IMR-90 (cell line): ENCODE results near the gene LEMD1.

Experiments
- BHLHE40 ChIP-seq: fragments of 150-350 bp; IDR thresholded peaks from 2 replicates; pipeline ENCODE4 v1.6.1; 2016; ENCODE audit warnings: mild to moderate bottlenecking, low read depth, low read length
- POLR2A ChIP-seq: IDR thresholded peaks from 2 replicates; pipeline ENCODE4 v1.6.1; 2012; ENCODE audit warnings: mild to moderate bottlenecking, low read depth, low read length
- RAD21 ChIP-seq: IDR thresholded peaks from 2 replicates; pipeline ENCODE4 v1.6.1; 2012; ENCODE audit warnings: low read length, improper control_type of control experiment
- RCOR1 ChIP-seq: IDR thresholded peaks from 2 replicates; pipeline ENCODE4 v1.6.1; 2012; ENCODE audit warnings: mild to moderate bottlenecking, low read length, improper control_type of control experiment; ENCODE audit not compliant: insufficient replicate concordance
- RFX5 ChIP-seq: IDR thresholded peaks from 2 replicates; pipeline ENCODE4 v1.8.0; 2012; ENCODE audit warnings: low read depth, mild to moderate bottlenecking, low read length, moderate library complexity
- TF ChIP-seq, protein P1 (sequence below): conservative IDR thresholded peaks from 2 replicates; pipeline ENCODE4 v1.5.1; 2012; ENCODE audit warnings: mild to moderate bottlenecking, low read depth, low read length, improper control_type of control experiment
- TF ChIP-seq, protein P2 (sequence below): fragments of 150-350 bp; IDR thresholded peaks from 2 replicates; pipeline ENCODE4 v1.6.1; 2017; ENCODE audit warnings: mild to moderate bottlenecking, antibody characterized with exemption, low read length, low read depth
- TF ChIP-seq, protein P3 (sequence below): fragments of 150-350 bp; IDR thresholded peaks from 2 replicates; pipeline ENCODE4 v1.6.1; 2016; ENCODE audit warnings: low read depth, mild to moderate bottlenecking, low read length, moderate library complexity, borderline replicate concordance

DNA sequence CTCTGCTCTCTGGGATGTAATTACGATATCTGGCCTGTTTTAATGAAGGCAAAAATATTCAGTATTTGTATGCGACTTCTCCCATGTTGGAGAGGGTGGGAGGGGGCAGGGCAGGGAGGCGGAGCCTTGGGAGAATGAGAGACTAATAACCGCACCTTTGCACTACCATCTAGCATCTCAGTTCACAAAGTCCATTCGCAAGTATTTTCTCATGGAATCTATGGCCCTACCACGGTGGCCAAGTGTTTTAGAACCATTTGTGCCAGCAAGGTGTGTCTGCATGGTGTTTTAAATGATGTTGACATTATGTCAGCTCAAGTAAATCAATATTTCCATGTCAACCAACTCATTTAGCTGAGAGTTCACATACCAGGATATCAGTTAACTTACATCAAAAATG lies 48.3 kb upstream of the LEMD1 start:
- TF ChIP-seq, protein P1, sequence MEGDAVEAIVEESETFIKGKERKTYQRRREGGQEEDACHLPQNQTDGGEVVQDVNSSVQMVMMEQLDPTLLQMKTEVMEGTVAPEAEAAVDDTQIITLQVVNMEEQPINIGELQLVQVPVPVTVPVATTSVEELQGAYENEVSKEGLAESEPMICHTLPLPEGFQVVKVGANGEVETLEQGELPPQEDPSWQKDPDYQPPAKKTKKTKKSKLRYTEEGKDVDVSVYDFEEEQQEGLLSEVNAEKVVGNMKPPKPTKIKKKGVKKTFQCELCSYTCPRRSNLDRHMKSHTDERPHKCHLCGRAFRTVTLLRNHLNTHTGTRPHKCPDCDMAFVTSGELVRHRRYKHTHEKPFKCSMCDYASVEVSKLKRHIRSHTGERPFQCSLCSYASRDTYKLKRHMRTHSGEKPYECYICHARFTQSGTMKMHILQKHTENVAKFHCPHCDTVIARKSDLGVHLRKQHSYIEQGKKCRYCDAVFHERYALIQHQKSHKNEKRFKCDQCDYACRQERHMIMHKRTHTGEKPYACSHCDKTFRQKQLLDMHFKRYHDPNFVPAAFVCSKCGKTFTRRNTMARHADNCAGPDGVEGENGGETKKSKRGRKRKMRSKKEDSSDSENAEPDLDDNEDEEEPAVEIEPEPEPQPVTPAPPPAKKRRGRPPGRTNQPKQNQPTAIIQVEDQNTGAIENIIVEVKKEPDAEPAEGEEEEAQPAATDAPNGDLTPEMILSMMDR = no peak
- TF ChIP-seq RFX5 (no peak), POLR2A (no peak), RAD21 (no peak), RCOR1 (no peak), BHLHE40 (no peak)
- TF ChIP-seq, protein P2, sequence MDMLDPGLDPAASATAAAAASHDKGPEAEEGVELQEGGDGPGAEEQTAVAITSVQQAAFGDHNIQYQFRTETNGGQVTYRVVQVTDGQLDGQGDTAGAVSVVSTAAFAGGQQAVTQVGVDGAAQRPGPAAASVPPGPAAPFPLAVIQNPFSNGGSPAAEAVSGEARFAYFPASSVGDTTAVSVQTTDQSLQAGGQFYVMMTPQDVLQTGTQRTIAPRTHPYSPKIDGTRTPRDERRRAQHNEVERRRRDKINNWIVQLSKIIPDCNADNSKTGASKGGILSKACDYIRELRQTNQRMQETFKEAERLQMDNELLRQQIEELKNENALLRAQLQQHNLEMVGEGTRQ = no peak
- TF ChIP-seq, protein P3, sequence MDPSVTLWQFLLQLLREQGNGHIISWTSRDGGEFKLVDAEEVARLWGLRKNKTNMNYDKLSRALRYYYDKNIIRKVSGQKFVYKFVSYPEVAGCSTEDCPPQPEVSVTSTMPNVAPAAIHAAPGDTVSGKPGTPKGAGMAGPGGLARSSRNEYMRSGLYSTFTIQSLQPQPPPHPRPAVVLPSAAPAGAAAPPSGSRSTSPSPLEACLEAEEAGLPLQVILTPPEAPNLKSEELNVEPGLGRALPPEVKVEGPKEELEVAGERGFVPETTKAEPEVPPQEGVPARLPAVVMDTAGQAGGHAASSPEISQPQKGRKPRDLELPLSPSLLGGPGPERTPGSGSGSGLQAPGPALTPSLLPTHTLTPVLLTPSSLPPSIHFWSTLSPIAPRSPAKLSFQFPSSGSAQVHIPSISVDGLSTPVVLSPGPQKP = no peak
